HepG2 (cell line): ENCODE results near the gene AP2B1. TPM values are rescaled to one million over a fixed set of nuclear protein-coding genes. Genes with fewer than 3 reads are reported as not detected.

Experiments
- ATAC-seq: fragments of 200-7000 bp; cut with Tn5 transposase; 3 replicates; pipeline ENCODE4 v1.9.1; 2020; ENCODE audit warnings: mild to moderate bottlenecking, moderate library complexity
- BruUV-seq: library from RNA; stranded (reverse); fragments of 400-500 nt; replicated peaks from 2 replicates; lab custom pipeline; 2021; lab: Mats Ljungman, UMichigan
- CTCF ChIA-PET: fragments of 300-600 bp; formaldehyde crosslinking; extraction: SDS; loops from one replicate; lab custom pipeline; 2021; ENCODE audit warnings: low total read pairs, inconsistent platforms, low intra/inter-chr PET ratio; lab: Yijun Ruan, JAX
- POLR2A ChIA-PET: fragments of 350-600 bp; sonication (Branson Sonifier 250); formaldehyde crosslinking; loops from one replicate; lab custom pipeline; 2020; ENCODE audit warnings: antibody characterized with exemption, inconsistent platforms; lab: Yijun Ruan, JAX
- DNase-seq: peaks from one replicate; pipeline ENCODE4 v3.0.0-alpha.2; 2015; ENCODE audit warnings: low spot score
- FAIRE-seq: peaks from 3 replicates; lab custom pipeline; 2011; peaks lifted over from hg19 to GRCh38; lab: Jason Lieb, UNC
- H2AFZ ChIP-seq: one replicate; pipeline ENCODE4 v1.6.1; 2011; ENCODE audit warnings: low read length, inconsistent platforms
- H3K27ac ChIP-seq: fragments of 300-600 bp; 3 replicates; pipeline ENCODE4 v1.8.0; 2011; ENCODE audit warnings: mixed run types, mild to moderate bottlenecking, mixed read lengths, low read length, inconsistent platforms; ENCODE audit not compliant: insufficient read depth; ENCODE audit errors: extremely low read length
- H3K27me3 ChIP-seq, 2 experiments: fragments of 200-600 bp in 1 of 2; 2 replicates in 1 of 2; 3 replicates in 1 of 2; pipeline versions ENCODE4 v1.6.0 to v1.8.0; 2011; ENCODE audit warnings: low read length in 2 of 2, mild to moderate bottlenecking in 2 of 2, moderate library complexity in 2 of 2, inconsistent platforms in 1 of 2; ENCODE audit not compliant: insufficient read depth in 2 of 2, control insufficient read depth in 1 of 2
- H3K36me3 ChIP-seq, 2 experiments: fragments of 200-600 bp in 1 of 2; replicated peaks in 1 of 2; 2 replicates in 1 of 2; 3 replicates in 1 of 2; pipeline versions ENCODE4 v1.5.1 to v1.8.0; 2011; ENCODE audit warnings: low read length in 2 of 2, inconsistent platforms in 1 of 2; ENCODE audit not compliant: insufficient read depth in 2 of 2, control insufficient read depth in 1 of 2
- H3K4me1 ChIP-seq: 2 replicates; pipeline ENCODE4 v1.5.1; 2012; ENCODE audit warnings: low read length, inconsistent platforms; ENCODE audit not compliant: insufficient read depth
- H3K4me2 ChIP-seq: 2 replicates; pipeline ENCODE4 v1.6.0; 2011; ENCODE audit warnings: low read depth, low read length, inconsistent platforms
- H3K4me3 ChIP-seq, 3 experiments: fragments of 200-600 bp in 1 of 3; sonication (generic), shearing (Covaris generic) in 1 of 3; replicated peaks in 1 of 3; 2 replicates each; pipeline ENCODE4 v1.5.1; 2011 to 2016; ENCODE audit warnings: low read length in 3 of 3, inconsistent platforms in 2 of 3, low read depth in 2 of 3, mild to moderate bottlenecking in 2 of 3, control low read depth in 1 of 3, mixed read lengths in 1 of 3; ENCODE audit not compliant: insufficient read depth in 1 of 3
- H3K79me2 ChIP-seq: one replicate; pipeline ENCODE4 v1.6.1; 2011; ENCODE audit warnings: low read length, inconsistent platforms; ENCODE audit not compliant: insufficient read depth
- H3K9ac ChIP-seq: 2 replicates; pipeline ENCODE4 v1.6.0; 2011; ENCODE audit warnings: mild to moderate bottlenecking, low read depth, low read length, inconsistent platforms; ENCODE audit not compliant: insufficient read depth
- H3K9me3 ChIP-seq: 2 replicates; pipeline ENCODE4 v1.5.1; 2012; ENCODE audit warnings: mild to moderate bottlenecking, low read length
- H4K20me1 ChIP-seq: 2 replicates; pipeline ENCODE4 v1.6.0; 2011; ENCODE audit warnings: inconsistent platforms, mild to moderate bottlenecking, low read length, moderate library complexity; ENCODE audit not compliant: insufficient read depth
- PREB ChIP-seq: sonication (generic); formaldehyde crosslinking; IDR thresholded peaks from 2 replicates; pipeline ENCODE4 v1.4.0; 2020; ENCODE audit warnings: missing genetic modification reagents
- ZNF331 ChIP-seq: sonication (generic); formaldehyde crosslinking; IDR thresholded peaks from 2 replicates; pipeline ENCODE4 v1.4.0; 2020; ENCODE audit warnings: missing genetic modification reagents
- WGBS: methylation state at CpG from one replicate; pipeline ENCODE4 v1.1.6; 2017; ENCODE audit warnings: low lambda C conversion rate; 5-methylcytosine and 5-hydroxymethylcytosine counted together
- in situ Hi-C: cut with HindIII; loops from 2 replicates; pipeline ENCODE4 v1.10.0; 2017; ENCODE audit warnings: low pct_unique_long_range_greater_than_20kb; ENCODE audit not compliant: extremely low pct_ligation_motif_present
- intact Hi-C: fragments of 100-400 bp; cut with micrococcal nuclease; formaldehyde crosslinking; loops from one replicate; pipeline ENCODE4 v1.10.0; 2022; ENCODE audit not compliant: unreplicated experiment
- polyA plus RNA-seq, 8 experiments: library from polyadenylated mRNA; depleted of rRNA in 3 of 8; stranded (reverse) in 7 of 8; unstranded in 1 of 8; fragments of >200 nt; fragmentation: Illumina TruSeq in 4 of 8; extraction: Trizol in 4 of 8; gene quantifications; 2 replicates each; pipeline versions ENCODE4 v1.2.1 to v1.2.3, GENCODE V29; 2011 to 2016; ENCODE audit warnings: low read depth in 4 of 8, missing spikeins in 1 of 8, mixed read lengths in 1 of 8; ENCODE audit not compliant: insufficient read depth in 1 of 8
- total RNA-seq, 5 experiments: library from RNA; depleted of rRNA; stranded (reverse); fragments of >200 nt; fragmentation: Illumina TruSeq; extraction: Trizol; gene quantifications; 2 replicates each; pipeline ENCODE4 v1.2.3, GENCODE V29; 2016; ENCODE audit warnings: low read depth in 1 of 5
- TF ChIP-seq, protein P1 (sequence below), 2 experiments: sonication (generic) in 1 of 2; formaldehyde crosslinking in 1 of 2; IDR thresholded peaks; 2 replicates each; pipeline versions ENCODE4 v1.5.1 to v1.6.1; 2011 to 2020; ENCODE audit warnings: borderline replicate concordance in 1 of 2, low read depth in 1 of 2, low read length in 1 of 2, mild to moderate bottlenecking in 1 of 2, missing genetic modification reagents in 1 of 2, moderate library complexity in 1 of 2
- TF ChIP-seq, protein P2 (sequence below): sonication (generic); formaldehyde crosslinking; IDR thresholded peaks from 2 replicates; pipeline ENCODE4 v1.5.0; 2020; ENCODE audit warnings: missing genetic modification reagents

Gene AP2B1
- total and polyA plus RNA-seq, 2 of the 13 experiments (the other 11 are each of a cell fraction or from before 2014, with no cell fraction given) = 23.8 to 71.3 TPM

DNA sequence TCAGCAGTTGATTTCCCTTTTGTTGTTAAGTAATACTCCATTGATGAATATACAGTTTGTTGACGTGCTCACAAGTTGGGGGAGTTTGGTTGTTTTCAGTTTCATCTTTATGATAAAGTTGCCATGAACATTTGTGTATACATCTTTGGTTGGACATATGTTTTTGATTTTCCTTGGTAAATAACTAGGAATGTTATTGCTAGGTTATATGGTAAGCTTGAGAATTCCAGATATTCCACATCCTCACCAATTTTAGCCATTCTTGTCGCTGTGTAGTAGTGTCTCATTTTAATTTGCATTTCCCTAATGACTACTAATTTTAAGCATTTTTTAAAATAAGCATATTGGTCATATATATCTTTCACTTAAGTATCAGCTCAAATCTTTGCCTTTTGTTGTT lies 89.3 kb downstream of the AP2B1 start:
- H3K4me2 ChIP-seq = no peak overlapping the region
- TF ChIP-seq ZNF331 (no peak), PREB (CRISPR knock-in tag) (no peak)
- TF ChIP-seq, protein P1, sequence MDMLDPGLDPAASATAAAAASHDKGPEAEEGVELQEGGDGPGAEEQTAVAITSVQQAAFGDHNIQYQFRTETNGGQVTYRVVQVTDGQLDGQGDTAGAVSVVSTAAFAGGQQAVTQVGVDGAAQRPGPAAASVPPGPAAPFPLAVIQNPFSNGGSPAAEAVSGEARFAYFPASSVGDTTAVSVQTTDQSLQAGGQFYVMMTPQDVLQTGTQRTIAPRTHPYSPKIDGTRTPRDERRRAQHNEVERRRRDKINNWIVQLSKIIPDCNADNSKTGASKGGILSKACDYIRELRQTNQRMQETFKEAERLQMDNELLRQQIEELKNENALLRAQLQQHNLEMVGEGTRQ (IDR thresholded peaks at IDR 0.05; ENCODE audit: low read depth, low read length) = no peak
- TF ChIP-seq, protein P1 (CRISPR knock-in tag; IDR thresholded peaks at IDR 0.05; ENCODE audit: borderline replicate concordance) = no peak
- TF ChIP-seq, protein P2, sequence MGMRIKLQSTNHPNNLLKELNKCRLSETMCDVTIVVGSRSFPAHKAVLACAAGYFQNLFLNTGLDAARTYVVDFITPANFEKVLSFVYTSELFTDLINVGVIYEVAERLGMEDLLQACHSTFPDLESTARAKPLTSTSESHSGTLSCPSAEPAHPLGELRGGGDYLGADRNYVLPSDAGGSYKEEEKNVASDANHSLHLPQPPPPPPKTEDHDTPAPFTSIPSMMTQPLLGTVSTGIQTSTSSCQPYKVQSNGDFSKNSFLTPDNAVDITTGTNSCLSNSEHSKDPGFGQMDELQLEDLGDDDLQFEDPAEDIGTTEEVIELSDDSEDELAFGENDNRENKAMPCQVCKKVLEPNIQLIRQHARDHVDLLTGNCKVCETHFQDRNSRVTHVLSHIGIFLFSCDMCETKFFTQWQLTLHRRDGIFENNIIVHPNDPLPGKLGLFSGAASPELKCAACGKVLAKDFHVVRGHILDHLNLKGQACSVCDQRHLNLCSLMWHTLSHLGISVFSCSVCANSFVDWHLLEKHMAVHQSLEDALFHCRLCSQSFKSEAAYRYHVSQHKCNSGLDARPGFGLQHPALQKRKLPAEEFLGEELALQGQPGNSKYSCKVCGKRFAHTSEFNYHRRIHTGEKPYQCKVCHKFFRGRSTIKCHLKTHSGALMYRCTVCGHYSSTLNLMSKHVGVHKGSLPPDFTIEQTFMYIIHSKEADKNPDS (CRISPR knock-in tag) = no peak
- H3K9me3 ChIP-seq = no peaks in the 10 kb centered on the region
- in situ Hi-C loops (no loop called here), intact Hi-C loops (no loop called here)
- H3K27me3 ChIP-seq = no peaks in the 10 kb centered on the region
- no peak for FAIRE-seq
- H3K9ac ChIP-seq = no peak overlapping the region
- H3K4me3 ChIP-seq = no peak overlapping the region
- no peaks in the 10 kb centered on the region for H3K4me1 ChIP-seq
- H4K20me1 ChIP-seq = no peaks in the 10 kb centered on the region
- CTCF ChIA-PET = no interaction called here
- 97% methylated on average over 2 of the region's 2 CpGs for WGBS
- no peak for ATAC-seq
- DNase-seq = no peak
- no TSS peak for BruUV-seq
- no peaks in the 10 kb centered on the region for H3K79me2 ChIP-seq
- POLR2A ChIA-PET = no interaction called here
- peaks cover 4 to 28% of the 10 kb centered on the region in 2 experiments; a peak in 4 of 5 replicates for H3K36me3 ChIP-seq
- no peak overlapping the region for H3K27ac ChIP-seq
- no peak overlapping the region for H2AFZ ChIP-seq
